WI38 (cell line): ENCODE measurements around the gene PCDH11X.
"Not testable (repeated sequence)": the region's sequence is repeated elsewhere in the genome, so short reads cannot be mapped to it uniquely, and the experiment has no call there.

Experiments used
- H3K4me3 ChIP-seq: 2 replicates; pipeline ENCODE4 v1.5.1; 2011; ENCODE audit warnings: low read depth, mild to moderate bottlenecking, control low read depth, low read length

PCDH11X gene, protein sequence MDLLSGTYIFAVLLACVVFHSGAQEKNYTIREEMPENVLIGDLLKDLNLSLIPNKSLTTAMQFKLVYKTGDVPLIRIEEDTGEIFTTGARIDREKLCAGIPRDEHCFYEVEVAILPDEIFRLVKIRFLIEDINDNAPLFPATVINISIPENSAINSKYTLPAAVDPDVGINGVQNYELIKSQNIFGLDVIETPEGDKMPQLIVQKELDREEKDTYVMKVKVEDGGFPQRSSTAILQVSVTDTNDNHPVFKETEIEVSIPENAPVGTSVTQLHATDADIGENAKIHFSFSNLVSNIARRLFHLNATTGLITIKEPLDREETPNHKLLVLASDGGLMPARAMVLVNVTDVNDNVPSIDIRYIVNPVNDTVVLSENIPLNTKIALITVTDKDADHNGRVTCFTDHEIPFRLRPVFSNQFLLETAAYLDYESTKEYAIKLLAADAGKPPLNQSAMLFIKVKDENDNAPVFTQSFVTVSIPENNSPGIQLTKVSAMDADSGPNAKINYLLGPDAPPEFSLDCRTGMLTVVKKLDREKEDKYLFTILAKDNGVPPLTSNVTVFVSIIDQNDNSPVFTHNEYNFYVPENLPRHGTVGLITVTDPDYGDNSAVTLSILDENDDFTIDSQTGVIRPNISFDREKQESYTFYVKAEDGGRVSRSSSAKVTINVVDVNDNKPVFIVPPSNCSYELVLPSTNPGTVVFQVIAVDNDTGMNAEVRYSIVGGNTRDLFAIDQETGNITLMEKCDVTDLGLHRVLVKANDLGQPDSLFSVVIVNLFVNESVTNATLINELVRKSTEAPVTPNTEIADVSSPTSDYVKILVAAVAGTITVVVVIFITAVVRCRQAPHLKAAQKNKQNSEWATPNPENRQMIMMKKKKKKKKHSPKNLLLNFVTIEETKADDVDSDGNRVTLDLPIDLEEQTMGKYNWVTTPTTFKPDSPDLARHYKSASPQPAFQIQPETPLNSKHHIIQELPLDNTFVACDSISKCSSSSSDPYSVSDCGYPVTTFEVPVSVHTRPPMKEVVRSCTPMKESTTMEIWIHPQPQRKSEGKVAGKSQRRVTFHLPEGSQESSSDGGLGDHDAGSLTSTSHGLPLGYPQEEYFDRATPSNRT (N-terminal part only)

DNA sequence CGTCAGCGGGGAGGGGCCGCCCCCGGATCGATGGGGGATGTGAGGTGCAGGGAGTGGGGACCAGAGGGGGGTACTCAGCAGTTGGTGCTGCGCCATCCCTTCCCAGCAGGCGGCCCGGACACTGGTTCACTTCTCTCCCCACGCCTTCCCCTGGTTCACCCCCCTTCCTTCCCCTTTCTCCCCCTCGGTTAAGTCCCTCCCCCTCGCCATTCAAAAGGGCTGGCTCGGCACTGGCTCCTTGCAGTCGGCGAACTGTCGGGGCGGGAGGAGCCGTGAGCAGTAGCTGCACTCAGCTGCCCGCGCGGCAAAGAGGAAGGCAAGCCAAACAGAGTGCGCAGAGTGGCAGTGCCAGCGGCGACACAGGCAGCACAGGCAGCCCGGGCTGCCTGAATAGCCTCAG, at the start of gene PCDH11X:
PCDH11X (plus strand) TSS at position 241 of the 400 bp plus-strand sequence. CDS start 56,130 bp downstream, outside the sequence.
- H3K4me3 ChIP-seq, result not testable (repeated sequence)

DNA sequence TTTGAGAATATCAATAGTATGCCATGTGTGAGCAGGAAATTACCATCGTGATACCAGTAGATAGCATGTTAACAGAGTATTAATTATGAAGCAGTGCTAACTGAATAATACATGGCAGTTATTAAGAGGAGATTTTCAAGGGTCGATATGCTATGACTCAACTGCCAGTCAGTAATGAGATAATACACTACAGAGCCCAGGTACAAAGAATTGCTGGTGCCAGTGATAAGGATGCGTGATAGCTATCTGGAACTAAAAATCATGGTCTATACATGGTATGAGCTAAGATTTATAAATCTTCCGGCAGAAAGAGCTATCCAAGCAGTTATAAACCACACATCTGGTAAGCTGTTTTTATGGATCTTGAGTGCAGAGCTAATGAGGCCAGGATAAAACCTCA, 31.7 kb upstream of the PCDH11X start:
- H3K4me3 ChIP-seq, result not testable (repeated sequence)

DNA sequence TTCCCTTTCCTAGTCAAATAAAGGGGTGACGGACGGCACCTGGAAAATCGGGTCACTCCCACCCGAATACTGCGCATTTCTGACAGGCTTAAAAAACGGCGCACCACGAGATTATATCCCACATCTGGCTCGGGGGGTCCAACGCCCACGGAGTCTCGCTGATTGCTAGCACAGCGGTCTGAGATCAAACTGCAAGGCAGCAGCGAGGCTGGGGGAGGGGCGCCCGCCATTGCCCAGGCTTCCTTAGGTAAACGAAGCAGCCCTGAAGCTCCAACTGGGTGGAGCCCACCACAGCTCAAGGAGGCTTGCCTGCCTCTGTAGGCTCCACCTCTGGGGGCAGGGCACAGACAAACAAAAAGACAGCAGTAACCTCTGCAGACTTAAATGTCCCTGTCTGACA, 26.2 kb upstream of the PCDH11X start:
- not testable (repeated sequence) for H3K4me3 ChIP-seq

DNA sequence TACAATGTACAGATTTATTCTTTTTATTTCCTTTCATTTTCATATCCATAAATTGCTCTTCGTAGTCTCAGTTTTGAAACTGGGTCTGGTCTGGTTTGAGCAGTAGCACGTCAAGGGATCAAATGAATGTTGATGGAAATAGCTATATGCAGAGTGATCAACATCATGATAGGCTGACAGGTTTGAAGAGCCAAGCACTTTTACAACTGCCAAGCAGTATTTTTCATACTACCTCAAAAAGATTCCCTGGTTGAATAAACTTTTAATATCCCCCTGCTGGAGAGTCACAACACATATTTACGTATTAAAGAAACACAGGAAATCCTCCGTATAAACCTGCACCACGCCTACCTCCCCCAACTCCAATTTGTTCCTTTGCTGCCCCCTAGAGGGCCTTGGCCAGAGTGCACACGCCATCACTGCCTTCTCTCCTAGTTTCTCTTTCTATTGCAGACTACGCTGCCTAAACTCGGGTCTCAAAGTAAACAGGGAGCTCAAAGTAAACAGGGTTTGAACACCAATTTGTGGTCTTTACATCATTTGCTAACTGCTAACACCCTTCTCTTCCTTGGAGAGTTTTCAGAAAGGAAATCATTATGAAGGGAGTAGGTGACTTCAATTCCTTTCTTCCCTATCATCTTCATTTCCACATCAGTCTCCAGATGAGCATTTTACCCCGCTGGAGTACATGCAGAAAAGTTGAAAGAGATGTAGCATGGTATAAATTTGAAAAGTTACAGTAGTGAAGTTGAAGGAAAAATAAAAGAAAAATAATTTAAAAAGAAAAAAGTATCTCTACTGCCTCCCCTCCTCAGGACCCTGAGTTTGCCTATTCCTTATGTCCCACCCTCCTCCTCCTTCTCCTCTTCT, 8.3 kb upstream of the PCDH11X start:
- H3K4me3 ChIP-seq, result not testable (repeated sequence)

DNA sequence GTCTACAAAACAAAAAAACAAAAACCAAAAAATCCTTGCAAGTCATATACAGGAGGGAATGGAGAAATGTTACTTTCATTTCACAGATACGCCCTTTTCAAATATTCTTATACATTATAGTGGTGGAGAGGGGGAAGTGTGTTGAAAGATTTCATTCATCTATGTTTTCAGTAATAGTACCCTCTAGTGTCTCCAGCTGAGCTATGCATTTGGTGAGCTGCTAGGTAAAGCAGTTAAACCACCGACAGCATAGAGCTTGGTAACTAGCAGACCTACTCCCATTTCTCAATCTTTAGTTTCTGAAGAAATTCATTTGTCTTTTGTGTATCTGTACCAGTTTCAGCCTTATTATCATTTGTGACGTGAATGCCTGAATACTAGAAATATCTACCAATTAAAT, 5.2 kb upstream of the PCDH11X start:
- not testable (repeated sequence) for H3K4me3 ChIP-seq

DNA sequence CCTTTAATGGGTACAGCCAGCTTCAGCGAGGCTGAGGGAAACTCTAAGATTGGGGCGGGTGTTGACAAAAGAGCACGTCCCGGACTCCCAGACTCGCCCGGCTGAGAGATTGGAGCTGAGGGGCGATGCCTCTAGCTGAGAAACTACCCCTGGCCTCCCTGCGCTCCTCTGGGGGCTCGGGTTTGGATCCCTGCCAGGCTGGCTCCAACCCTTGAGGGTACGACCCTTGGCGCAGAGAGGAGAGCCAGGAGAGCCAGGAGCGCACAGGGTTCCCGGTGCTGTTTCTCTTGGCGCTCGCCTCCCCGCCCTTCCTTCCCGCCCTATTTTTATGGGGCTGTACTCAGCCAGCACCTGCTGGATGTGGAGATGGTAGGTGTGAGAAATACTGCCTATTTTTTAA, 833 bp downstream of the PCDH11X start:
- H3K4me3 ChIP-seq, result not testable (repeated sequence)

DNA sequence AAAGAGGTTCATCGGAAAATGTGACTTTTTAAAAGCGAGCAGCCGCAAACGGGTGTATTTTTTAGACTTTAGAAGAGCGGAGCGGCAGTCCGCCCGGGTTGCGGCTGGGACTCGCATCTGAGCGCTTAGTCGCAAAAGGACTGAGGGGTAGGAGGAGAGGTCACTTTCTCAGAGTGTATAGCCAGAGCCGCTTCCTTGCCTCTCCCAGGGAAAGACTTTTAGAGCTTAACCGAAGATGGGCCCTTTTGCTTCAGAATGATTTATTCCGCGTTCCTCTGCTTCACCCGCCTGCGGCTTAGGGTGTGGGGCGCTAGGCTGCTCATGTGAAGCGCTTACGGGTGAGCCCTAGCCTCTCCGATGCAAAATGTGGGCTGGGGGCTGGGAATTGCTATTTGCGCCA, 1.5 kb downstream of the PCDH11X start:
- H3K4me3 ChIP-seq, result not testable (repeated sequence)

DNA sequence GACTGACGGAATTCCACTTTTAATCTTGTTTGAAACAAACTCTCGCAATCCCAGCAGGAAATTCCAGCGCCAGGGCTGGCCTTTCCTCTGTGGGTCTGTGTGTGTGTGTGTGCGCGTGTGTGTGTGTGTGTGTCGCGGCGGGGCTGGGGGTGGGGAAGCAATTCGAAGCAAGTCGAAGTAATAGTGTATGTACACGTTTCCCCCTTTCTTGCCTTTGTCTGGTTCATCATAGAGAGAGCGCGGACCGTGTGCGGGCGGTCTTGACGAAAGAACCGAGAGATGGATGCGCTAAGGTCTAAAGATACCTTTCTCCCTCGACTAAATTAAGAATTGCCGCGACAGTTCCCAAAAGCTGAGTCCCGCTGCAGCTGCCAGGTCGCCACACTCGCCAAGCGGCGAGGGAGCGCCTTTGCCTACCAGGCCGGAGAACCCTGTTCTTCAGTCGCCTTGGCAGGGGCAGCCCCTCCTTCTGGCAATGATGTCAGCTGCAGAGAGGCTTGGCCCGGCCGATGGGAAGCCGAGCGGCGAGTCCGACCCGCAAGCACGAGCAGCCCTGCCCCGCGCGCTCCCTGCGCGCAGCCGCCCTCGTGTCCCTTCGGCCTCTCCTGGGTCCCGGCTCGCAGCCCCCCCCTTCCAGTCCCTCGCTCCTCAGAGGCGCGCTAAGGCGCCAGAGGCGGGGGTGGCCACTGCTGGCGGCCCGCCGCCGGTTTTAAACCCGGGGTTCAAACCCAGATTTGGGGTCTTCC, 2.6 kb downstream of the PCDH11X start:
- H3K4me3 ChIP-seq, result not testable (repeated sequence)

DNA sequence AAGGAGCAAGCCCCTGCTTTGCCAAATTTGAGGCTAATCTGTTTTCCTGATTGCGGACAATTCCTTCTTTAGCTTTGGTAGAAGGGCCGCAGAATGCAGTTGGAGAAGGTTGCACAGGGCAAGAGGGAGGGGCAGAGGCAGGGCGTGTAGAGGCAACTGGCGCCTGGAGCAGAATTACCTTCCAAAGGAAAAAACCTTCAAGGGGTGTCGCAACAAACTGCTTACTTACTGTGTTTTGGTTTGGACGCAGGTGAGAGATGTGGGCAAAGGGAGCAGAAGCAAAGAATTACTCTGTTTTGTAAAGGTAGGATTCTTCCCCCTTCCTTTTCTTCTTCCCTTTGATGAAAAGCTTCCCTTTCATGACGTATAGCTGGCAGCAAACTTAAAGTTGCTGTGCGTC, 3.6 kb downstream of the PCDH11X start:
- not testable (repeated sequence) for H3K4me3 ChIP-seq

DNA sequence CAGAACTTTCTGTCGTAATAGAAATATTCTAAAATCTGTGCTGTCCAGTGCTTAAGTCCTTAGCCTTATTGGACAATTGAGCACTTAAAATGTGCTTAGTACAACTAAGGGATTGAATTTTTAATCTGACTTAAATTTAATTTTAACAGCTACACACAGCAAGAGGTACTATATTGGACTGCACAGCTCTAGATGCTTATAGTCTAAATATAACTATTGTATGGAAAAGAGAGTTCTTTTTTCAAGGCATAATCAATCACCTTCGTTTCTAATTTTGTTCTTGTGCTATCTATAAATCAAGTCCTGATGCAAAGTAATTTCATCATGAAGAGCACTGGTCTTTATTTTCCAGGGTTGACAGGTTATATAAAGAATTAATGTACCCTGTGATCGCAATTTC, 38.4 kb downstream of the PCDH11X start:
- not testable (repeated sequence) for H3K4me3 ChIP-seq

DNA sequence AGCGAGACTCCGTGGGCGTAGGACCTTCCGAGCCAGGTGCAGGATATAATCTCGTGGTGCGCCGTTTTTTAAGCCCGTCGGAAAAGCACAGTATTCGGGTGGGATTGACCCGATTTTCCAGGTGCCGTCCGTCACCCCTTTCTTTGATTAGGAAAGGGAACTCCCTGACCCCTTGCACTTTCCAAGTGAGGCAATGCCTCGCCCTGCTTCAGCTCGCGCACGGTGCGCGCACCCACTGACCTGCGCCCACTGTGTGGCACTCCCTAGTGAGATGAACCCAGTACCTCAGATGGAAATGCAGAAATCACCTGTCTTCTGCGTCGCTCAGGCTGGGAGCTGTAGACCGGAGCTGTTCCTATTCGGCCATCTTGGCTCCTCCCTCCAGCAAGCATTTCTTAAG, 46.1 kb downstream of the PCDH11X start:
- not testable (repeated sequence) for H3K4me3 ChIP-seq
